OCI-M1 (cell line): ENCODE data around the gene MAN2A1.

ENCODE experiments used
- DNase-seq: peaks from one replicate; lab custom pipeline; 2025; lab: John Stamatoyannopoulos, UW

Gene MAN2A1

DNA sequence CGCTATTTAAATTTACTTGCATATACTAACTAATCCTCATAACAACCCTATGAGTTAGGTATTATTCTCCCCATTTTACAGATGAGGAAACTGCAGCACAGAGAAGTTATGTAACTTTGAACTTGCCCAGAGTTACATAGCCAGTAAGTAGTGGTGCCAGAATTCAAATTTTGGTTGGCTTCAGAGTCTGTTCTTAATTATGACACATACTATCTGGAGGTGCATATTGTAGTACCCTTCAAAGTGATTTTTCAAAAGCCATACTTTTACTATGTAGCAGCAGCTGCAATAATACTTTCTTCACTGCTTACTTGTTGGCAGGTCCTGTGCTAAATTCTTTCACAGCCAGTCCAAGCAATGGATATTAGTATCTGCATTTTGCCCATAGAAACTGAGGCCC lies 16.4 kb downstream of the MAN2A1 start:
- DNase-seq, result no peak

DNA sequence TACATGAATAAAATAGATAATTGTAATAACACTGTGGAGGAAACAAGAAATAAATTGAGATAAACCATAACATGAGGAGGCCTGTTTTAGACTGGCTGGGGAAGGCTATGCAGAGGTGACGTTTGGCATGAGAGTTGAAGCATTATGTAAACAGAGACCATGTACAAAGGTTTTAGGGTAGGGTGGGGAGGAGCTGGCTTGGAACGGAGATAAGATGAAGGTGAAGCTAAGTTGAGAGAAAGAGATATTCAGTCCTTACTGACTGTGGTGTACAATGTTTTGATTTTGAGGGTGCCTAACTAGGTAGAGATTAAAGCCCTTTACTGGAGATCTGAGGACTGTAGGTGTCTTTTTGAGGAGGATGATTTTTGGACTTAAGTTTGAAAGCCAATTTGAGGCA lies 17.8 kb downstream of the MAN2A1 start:
- no peak for DNase-seq

DNA sequence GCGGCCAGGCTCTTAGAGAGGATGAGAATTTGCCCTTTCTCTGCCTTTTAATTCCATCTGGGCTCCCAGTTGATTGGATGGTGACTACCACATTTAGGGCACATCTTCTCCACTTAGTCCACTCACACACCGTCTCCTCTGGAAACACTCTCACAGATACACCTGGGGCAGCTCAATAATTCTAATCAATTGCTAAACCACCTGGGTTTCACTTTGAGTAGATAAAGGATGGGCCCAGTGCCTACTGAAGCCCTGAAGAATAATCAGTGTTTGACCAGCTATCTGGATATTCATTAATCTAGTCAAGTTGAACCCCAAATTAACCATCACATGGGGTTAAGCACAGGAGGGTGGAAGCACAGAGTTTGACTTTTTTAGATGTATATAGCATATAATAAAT lies 19.1 kb downstream of the MAN2A1 start:
- no peak for DNase-seq

DNA sequence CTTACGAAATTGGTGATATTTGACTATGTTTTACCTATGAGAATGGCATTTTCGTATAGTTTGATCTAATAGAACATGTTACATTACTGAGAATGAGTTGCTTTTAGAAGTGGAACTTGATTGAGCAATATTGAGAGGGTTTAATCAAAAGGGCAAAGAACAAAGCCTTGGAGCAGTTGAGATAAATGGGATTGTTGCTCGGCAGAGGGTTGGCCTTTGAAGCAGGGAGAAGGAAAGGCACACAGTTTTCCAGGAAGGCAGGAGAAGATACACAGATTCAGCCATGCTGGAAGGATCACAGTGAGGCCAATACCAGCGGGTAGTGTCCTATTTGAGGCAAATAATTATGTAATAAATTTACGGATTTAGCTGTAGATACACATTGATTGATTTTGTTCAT lies 19.5 kb downstream of the MAN2A1 start:
- no peak for DNase-seq

DNA sequence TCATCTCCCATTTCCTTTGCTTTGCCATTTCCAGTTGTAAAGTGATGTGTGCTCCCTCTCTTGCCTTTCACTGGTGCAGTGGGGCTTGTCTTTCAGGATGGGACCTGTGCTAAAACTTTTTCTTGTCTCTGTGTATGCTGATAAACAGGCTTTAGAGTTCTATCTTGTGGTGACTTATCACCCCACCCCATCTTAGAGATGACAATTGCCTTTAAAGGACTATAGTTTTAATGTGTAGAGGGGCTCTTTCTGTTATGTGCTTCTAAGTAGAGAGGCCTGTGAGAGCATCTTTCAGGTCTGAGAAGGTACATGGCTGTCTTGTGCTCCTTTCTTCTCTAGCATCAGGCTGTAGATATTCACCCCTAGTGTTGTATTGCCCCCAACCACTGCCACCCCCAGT lies 21.9 kb downstream of the MAN2A1 start:
- DNase-seq, result peak; percentile 62

DNA sequence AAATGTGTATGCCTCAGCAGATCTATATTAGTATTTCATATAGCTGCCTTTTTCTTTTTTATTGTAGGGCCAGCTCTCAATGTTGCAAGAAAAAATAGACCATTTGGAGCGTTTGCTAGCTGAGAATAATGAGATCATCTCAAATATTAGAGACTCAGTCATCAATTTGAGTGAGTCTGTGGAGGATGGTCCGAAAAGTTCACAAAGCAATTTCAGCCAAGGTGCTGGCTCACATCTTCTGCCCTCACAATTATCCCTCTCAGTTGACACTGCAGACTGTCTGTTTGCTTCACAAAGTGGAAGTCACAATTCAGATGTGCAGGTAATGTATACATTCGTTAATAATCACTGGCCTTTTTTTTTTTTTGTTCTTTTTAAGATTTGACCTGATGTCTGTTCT lies 23.7 kb downstream of the MAN2A1 start:
- DNase-seq, result no peak

DNA sequence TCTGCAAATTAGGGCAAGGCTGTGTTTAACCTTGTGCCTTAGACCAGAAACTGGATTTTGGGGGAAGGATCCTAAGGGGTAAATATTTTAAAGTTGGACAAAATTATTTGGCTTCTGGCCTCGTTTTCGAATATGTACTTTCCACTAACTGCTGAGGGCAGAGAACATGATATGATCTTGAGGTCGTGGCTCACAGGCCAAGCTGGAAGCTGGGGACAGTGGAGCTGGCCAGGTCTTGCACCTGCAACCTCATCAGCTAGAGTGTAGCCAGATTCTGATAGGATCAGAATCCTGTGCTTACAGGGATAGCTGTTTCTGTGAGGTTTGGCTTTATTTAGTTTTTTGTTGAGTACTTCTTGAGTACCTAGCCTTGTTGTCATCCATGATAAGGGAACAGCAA lies 24.9 kb downstream of the MAN2A1 start:
- peak; percentile 46 for DNase-seq

DNA sequence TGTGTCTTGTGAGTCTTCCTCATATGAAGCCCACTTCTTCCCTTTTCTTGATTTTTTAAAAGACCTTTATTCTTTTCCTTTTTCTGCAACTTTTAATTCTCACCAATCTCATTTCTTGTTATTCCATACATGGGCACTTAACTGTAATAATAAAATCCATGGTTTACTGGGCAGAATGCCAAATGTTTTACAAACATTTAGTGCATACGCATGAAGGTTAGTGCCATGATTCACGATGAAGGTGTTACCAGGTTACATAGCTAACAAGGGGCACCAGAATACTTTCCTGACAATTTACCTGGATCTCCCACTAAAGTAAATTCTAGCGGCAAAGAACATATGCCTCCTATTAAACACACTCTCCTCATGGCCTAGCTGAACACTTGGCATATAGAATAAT lies 28.5 kb downstream of the MAN2A1 start:
- DNase-seq, result no peak

DNA sequence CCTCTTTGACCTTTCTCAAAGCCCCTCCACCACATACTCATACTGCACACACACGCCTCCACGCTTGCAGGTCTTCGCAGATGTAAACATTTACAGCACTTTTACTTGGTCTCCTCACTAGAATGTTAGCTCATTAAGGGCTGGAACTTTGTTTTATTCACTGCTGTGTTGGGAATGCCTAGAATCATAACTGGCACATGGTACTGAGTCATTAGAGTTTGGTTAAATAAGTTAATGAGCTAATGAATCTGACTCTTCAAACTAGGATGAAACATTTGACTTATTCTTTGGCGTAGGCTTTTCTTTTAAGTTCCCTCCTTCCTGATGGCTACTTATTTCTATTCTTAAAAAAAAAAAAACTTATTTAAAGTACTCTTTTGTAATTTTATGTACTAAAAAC lies 28.9 kb downstream of the MAN2A1 start:
- DNase-seq, result no peak

DNA sequence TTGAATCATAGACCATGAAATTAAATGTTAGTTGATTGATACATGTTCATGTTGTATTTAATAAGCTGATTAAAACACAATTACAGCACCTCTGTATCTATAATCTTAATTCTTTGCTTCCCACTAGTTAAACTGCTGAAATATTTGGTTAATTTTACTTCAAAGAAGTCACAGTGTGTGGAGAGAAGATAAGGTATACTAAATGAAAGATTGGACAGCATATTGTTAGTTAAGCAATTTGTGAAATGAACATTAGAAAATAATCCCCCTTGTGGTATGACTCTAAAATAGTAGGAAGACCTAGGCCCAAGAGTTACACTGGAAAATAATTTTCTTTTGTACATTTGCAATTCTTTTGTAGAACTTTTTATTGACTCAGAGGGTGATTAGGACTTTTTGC lies 30.3 kb downstream of the MAN2A1 start:
- peak; percentile 44 for DNase-seq

DNA sequence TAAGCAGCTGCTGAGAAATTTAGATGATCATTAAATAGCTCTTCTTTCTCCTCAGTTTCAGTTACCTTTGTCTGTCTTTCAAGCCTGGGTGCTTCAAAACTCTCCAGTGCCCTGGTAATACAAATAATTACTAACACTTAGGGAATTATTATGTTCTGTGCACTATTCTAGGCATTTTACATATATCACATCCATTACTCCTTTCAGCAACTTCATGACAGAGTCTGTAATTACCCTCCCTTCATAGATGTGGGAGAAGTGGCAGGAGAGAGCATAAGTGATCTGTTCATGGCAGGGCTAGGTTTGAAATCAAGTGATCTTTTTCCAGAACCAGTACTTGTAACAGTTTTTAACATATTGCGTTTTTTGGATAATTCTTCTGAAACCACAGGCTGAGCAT lies 32.0 kb downstream of the MAN2A1 start:
- no peak for DNase-seq

DNA sequence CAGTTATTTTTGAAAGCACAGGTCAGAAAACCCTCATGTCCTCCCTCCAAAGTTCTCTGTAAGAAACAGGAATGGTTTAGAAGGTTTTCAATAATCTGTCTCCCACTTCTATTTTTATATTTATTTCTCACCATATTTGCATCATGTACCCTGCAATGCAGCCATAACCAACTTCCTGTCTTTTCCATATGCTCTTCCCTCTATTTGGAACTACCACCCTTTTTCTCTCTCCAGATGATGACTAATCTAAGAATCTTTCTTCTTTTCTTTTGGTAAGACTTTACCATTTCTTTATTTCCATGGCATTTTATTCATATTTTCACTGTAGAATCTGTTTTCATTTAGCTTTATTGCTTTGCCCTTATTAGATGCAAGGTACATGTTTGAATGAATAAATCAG lies 33.9 kb downstream of the MAN2A1 start:
- no peak for DNase-seq

DNA sequence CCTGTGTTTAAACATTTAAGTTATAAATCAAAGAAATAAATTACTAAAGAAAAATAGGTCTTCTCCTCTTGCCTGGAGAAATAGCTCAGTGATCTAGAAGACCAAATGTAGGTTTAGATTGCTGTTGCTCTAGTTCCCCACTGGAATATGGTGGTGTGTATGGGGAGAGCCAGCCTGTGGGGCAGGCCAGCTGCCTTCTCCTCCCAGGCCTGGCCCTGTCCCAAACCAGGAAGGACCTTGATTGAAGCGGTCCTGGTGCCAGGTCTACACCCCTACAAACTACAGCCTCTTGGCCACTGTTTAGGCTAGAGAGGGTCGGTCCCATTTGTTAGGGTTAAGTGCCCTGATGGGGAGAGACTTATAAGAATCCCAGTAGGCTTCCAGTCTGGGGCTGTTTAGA lies 35.4 kb downstream of the MAN2A1 start:
- DNase-seq, result no peak

DNA sequence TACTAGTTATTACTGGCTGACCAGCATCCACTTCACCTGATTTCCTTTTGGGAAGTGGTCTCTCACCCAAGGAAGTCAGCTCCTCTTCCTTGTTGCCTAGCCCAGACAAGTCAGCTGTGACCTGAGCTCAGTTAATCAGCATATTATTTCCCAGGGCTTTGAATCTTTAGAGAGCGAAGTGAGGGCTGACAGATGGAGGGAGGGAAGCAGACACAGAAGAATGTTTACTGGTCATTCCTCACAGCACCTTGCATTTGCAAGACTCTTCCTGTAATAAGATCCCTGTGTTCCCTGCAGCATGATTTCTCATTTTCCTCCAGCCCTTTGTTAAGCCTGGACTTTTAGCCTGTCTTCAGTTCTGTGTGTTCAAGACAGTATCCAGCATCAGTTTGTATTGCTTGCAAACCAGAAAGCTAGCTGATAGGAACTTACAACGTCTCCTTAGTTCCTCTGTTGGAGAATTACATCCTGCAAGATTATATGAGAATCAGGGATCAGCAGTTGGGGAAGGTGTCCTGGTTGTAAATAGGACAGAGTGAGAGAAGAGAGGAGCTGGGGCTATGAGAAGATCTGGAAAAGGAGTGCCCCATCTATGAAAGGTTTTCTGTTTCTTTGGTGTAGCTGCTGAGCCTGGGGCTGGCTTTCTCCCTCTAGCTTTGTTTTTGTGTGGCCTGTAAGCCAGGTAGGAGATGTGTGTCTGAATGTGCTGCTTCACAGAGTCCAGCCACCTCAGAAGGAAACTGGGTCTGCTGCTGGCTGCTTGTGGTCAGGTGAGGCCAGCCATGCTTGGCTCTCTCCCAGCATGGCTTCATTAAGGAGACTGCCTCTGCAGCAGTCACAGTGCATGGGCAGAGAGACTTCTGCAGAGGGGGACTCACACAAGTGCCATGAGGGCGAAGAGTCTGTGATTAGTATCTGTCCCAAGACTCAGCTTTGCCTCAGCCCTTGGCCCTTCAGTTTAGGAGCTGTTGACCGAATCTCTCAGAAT lies 50.3 kb downstream of the MAN2A1 start:
- DNase-seq, result peak; percentile 33

DNA sequence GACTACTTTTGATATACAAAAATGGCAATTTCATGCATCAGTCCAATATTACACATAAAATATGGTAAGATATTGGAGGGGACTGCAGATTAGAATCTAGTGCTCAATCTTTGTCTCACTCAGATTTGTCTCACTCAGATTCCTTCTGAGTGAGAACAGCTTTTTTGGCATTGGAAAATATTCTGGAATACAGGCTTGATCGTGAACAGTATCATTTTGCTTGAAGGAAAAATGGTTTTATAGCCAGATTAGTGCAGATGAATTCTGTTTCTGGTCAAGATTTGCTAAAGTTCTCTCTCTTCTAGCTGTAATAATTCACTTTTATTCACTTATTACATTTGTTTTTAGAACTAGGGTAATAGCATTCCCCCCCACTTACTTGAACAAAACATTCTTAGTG lies 51.2 kb downstream of the MAN2A1 start:
- no peak for DNase-seq

DNA sequence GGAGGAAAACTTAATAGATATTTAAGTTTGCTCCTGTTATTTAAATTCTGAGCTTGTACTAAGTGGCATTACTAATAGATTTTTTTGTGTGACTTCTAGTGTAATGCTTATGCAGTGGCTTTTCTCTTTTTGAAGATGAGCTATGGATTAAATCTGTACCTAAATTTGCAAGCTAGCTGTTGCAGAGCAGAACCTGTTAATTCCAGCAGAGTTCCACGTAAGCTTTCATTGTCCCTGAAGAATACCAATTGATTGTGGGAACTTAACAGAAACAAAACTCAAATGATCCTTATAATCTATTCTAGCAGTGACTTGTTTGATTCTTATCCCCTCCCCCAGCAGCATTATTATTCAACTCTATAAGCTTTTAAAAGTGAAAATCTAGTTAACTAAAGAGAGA lies 51.7 kb downstream of the MAN2A1 start:
- DNase-seq, result no peak

DNA sequence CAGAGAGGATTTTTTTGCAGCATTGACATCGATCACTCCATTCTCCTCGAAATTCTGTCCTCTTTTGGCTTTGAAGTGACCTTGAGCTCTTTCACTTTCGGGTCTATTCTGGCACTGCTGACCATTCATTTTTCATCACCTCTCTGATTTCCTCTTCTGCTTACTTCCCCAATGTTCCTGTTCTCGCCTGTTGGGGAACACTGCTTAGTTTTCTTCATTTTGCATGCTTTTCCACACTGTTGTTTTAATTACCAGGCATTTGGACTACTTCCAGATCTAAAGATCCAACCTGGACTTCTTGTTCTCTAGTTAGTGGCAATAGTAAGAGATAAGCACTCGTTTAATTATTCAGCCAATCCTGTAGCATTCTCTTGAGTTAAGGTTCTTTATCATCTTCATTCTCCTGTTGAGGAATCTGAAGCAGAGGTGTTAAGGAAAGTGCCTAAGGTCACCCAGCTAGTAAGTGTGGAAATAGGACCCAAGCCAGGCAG lies 53.4 kb downstream of the MAN2A1 start:
- DNase-seq, result peak; percentile 83

DNA sequence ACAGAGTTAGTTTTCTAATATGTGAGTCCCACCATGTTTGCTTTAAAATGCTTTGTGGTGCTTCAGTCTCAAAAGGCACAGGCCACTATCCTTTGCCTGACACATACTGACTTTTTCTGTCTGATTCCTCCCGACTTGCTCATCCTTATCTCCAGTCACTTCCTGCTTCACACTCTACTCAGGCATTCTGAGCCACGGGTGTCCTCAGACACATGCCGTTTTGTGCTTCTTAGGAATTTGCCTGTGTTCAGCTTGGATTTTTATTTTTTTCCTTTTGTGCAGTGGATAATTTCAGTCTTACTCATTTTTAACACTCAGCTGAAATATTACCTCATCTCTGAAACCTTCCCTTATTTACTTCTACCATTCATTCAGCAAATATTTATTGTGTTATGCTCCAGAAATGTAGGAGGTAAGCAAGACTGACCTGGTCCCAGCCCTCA lies 54.1 kb downstream of the MAN2A1 start:
- DNase-seq, result peak; percentile 73

DNA sequence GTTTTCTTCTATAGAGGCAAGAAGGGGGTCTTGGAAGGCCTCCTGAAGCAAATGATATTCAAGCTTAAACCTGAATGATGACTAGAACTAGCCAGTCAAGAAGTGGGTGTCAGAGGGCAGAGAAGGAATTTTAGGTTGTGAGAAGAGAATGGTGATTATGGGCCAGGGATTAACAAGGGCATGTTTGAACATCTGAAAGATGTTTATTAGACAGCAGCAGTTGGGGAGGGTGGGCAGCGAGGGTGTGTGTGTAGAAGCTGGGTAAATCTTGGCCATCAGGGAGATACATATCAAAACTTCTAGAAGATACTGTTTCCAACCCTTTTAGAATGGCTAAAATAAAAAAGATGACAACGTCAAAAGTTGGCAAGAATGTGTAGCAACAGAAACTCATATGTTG lies 54.5 kb downstream of the MAN2A1 start:
- DNase-seq, result peak; percentile 42

DNA sequence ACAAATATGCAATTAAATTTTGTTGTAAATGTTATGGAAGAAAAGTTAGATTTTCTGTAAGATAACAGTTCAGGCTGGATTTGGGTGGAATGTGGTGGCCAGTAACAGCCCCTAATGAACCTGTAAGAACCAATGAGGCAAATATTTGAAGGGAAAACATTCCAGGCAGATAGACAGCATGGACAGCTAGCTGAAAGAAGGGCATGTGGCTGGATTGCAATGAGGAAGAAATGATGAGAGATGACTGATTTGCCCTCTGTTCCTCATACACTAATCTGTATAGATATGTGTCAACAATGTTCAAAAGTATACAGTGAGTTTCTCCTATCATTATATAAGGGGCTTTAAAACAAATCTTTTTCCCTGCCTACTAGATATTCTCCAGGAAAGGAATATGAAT lies 58.8 kb downstream of the MAN2A1 start:
- DNase-seq, result peak; percentile 19

DNA sequence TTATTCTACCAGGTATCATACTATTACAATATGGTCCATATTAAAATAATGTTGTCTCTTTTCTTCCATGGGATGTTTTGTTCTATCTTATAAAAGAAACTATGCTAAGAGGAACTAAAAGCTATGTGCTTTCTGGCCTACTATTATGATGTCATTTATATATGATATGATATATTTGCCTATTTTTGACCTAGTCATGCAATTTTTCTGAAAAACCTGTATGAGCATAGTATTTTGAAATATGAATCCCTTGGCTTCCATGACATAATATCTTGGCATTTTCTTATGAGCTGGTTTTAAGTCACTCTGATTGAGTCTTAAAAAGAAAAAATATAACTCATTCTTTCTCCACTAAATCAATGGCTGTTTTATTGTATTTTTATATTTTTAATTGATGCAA lies 60.7 kb downstream of the MAN2A1 start:
- DNase-seq, result no peak

DNA sequence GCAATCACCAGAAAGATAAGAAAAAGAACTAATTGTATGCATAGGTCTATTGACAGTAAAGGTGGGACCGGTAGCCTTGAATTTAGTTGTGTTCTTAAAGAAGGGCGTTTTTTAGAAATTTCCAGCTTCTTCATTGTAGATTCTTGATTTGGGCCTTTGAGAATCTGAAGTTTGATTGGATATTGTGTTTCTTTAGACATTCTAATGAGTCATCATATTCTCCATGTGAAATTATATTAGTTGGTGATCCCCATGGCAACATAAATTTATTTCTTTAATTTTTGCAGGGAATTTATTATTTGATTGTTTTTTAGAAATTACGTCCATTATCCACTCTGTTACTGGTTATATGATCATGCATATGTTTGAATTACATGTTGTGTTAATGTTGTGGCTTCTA lies 63.6 kb downstream of the MAN2A1 start:
- DNase-seq, result no peak

DNA sequence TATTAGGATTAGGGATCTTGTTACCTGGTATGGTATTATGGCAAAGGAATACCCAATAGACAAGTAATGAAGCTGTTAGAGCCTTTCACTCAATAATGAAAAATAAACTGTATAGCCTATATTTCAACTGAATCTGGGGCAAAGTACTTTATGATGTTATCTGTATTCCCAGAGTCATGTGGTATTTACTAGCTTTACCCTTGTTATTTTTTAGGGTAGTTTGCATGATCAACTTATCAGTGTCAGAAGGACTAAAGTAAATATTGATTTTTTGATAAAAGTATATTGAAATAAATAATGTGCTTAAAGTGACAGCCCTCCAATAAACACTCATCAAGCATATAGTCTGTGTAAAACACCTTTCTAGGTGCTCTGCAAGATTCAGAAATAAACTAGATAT lies 64.6 kb downstream of the MAN2A1 start:
- no peak for DNase-seq

DNA sequence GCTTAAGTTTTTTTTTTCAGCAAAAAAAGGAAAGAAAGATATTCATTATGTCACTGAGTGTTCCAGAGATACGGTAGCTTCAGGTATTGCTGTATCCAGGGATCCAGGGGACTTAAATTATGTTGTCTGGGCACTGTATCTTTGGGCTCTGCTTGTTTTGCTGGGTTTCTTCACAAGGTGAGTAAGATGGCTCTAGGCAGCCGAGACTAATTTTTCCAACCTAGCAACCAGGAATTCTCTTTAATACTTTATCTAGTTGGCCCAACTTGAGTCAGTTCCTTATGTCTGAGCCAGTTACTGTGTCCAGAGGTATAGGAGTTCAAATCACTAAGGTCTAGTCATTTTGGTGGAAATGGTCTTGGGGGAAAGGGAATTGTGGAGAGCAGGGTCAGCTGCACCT lies 66.0 kb downstream of the MAN2A1 start:
- DNase-seq, result no peak
